Smooth muscle cell (in vitro differentiated cells): ENCODE measurements around the gene SCARB1. TPM values are rescaled to one million over a fixed set of nuclear protein-coding genes. Genes with fewer than 3 reads are reported as not detected.

Experiments
- DNase-seq: peaks from one replicate; lab custom pipeline; 2025; ENCODE audit not compliant: unreplicated experiment; lab: John Stamatoyannopoulos, UW
- H2AFZ ChIP-seq: fragments of 200-600 bp; sonication (generic); 2 replicates; pipeline ENCODE4 v1.6.0; 2016; ENCODE audit warnings: antibody characterized with exemption, low read depth, mild to moderate bottlenecking
- H3F3A ChIP-seq: fragments of 200-600 bp; sonication (generic); 2 replicates; pipeline ENCODE4 v1.6.0; 2017; ENCODE audit warnings: antibody characterized with exemption, low read depth
- H3K27ac ChIP-seq: fragments of 200-600 bp; sonication (generic); 2 replicates; pipeline ENCODE4 v1.5.1; 2016; ENCODE audit warnings: low read depth, mild to moderate bottlenecking
- H3K27me3 ChIP-seq: fragments of 200-600 bp; sonication (generic); 2 replicates; pipeline ENCODE4 v1.6.1; 2016; ENCODE audit warnings: low read depth, mild to moderate bottlenecking
- H3K36me3 ChIP-seq: fragments of 200-600 bp; sonication (generic); 2 replicates; pipeline ENCODE4 v1.5.1; 2016; ENCODE audit warnings: low read depth
- H3K4me1 ChIP-seq: fragments of 200-600 bp; sonication (generic); 2 replicates; pipeline ENCODE4 v1.5.1; 2016; ENCODE audit warnings: low read depth
- H3K4me2 ChIP-seq: fragments of 200-600 bp; sonication (generic); 2 replicates; pipeline ENCODE4 v1.6.0; 2016; ENCODE audit warnings: mild to moderate bottlenecking
- H3K4me3 ChIP-seq: fragments of 200-600 bp; sonication (generic); 2 replicates; pipeline ENCODE4 v1.5.1; 2016; ENCODE audit warnings: mild to moderate bottlenecking
- H3K79me2 ChIP-seq: fragments of 200-600 bp; sonication (generic); 2 replicates; pipeline ENCODE4 v1.6.0; 2016; ENCODE audit warnings: low read depth, mild to moderate bottlenecking
- H3K9ac ChIP-seq: fragments of 200-600 bp; sonication (generic); 2 replicates; pipeline ENCODE4 v1.6.0; 2016; ENCODE audit warnings: low read depth
- H3K9me3 ChIP-seq: fragments of 200-600 bp; sonication (generic); replicated peaks from 2 replicates; pipeline ENCODE4 v1.5.1; 2016; ENCODE audit warnings: low read depth
- H4K20me1 ChIP-seq: fragments of 200-600 bp; sonication (generic); 2 replicates; pipeline ENCODE4 v1.6.0; 2016; ENCODE audit warnings: low read depth
- WGBS: methylation state at CpG from one replicate; pipeline ENCODE4 v1.1.7; 2016; ENCODE audit warnings: low lambda C conversion rate; 5-methylcytosine and 5-hydroxymethylcytosine counted together
- polyA plus RNA-seq: library from polyadenylated mRNA; unstranded; fragments of >200 nt; fragmentation: Nextera tagmentation; extraction: Ambion mirVana; gene quantifications from 2 replicates; pipeline ENCODE4 v1.2.1, GENCODE V29; 2016
- total RNA-seq: library from RNA; depleted of rRNA; stranded (reverse); fragments of >200 nt; gene quantifications from 2 replicates; pipeline ENCODE4 v1.2.3, GENCODE V29; 2014
- TF ChIP-seq, protein P1 (sequence below): fragments of 200-600 bp; sonication (generic); IDR thresholded peaks from 2 replicates; pipeline ENCODE4 v1.5.1; 2017; ENCODE audit warnings: borderline replicate concordance, mild to moderate bottlenecking, antibody characterized with exemption; ENCODE audit not compliant: insufficient read depth, poor library complexity, severe bottlenecking

SCARB1 gene
- total and polyA plus RNA-seq, 2 experiments from 2014 or later: 6.8 to 10.1 TPM

- Histone ChIP-seq H4K20me1 (no peaks in the 10 kb centered on the region), H3K79me2 (no peaks in the 10 kb centered on the region), H3K36me3 (no peaks in the 10 kb centered on the region), H3K9me3 (no peaks in the 10 kb centered on the region), H3F3A (no peaks in the 10 kb centered on the region), H2AFZ (no peak overlapping the region), H3K4me3 (no peak overlapping the region), H3K9ac (no peak overlapping the region), H3K27me3 (no peaks in the 10 kb centered on the region), H3K27ac (no peak overlapping the region), H3K4me1 (no peaks in the 10 kb centered on the region), H3K4me2 (no peak overlapping the region)
- TF ChIP-seq, protein P1, sequence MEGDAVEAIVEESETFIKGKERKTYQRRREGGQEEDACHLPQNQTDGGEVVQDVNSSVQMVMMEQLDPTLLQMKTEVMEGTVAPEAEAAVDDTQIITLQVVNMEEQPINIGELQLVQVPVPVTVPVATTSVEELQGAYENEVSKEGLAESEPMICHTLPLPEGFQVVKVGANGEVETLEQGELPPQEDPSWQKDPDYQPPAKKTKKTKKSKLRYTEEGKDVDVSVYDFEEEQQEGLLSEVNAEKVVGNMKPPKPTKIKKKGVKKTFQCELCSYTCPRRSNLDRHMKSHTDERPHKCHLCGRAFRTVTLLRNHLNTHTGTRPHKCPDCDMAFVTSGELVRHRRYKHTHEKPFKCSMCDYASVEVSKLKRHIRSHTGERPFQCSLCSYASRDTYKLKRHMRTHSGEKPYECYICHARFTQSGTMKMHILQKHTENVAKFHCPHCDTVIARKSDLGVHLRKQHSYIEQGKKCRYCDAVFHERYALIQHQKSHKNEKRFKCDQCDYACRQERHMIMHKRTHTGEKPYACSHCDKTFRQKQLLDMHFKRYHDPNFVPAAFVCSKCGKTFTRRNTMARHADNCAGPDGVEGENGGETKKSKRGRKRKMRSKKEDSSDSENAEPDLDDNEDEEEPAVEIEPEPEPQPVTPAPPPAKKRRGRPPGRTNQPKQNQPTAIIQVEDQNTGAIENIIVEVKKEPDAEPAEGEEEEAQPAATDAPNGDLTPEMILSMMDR: no peak
- DNase-seq: no peak
- 87% methylated on average over 11 of the region's 11 CpGs for WGBS
Measured at GRCh38 chr12:124784871-124785572, 78.6 kb downstream of the SCARB1 start.

GRCh38 chr12:124783087-124783486 is 80.6 kb downstream of the SCARB1 start:
- TF ChIP-seq, protein P1: no peak
- Histone ChIP-seq H2AFZ (no peak overlapping the region), H4K20me1 (no peaks in the 10 kb centered on the region), H3K9ac (no peak overlapping the region), H3K27ac (no peak overlapping the region), H3K79me2 (no peaks in the 10 kb centered on the region), H3K4me3 (no peak overlapping the region), H3K9me3 (no peaks in the 10 kb centered on the region), H3K36me3 (no peaks in the 10 kb centered on the region), H3F3A (no peaks in the 10 kb centered on the region), H3K4me1 (no peaks in the 10 kb centered on the region), H3K4me2 (no peak overlapping the region), H3K27me3 (no peaks in the 10 kb centered on the region)
- no peak for DNase-seq
- WGBS: 96% methylated on average over 5 of the region's 5 CpGs

DNA sequence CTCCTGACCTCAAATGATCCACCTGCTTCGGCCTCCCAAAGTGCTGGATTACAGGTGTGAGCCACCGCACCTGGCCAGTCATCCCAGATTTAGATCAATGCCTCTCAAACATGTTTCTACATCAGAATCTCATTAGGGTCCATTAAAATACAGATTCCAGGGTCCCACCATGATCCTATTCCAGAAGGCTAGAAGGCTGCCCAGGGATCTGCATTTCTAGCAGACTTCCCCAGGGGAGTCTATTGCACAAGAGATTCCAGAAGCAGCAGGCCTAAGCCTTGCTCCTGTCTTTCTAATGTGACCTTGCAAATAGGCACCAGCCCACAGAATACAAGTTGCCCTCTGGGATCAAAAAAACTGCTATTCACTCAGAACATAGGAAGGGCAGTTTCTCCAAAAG is 81.5 kb downstream of the SCARB1 start:
- H3K4me3 ChIP-seq: no peak overlapping the region
- no peak overlapping the region for H3K27ac ChIP-seq
- 100% methylated on average over 2 of the region's 2 CpGs for WGBS
- no peak for DNase-seq
- H3K4me2 ChIP-seq: no peak overlapping the region
- H3K4me1 ChIP-seq: no peaks in the 10 kb centered on the region
- TF ChIP-seq, protein P1: no peak
- no peaks in the 10 kb centered on the region for H3F3A ChIP-seq
- no peaks in the 10 kb centered on the region for H3K9me3 ChIP-seq
- H2AFZ ChIP-seq: no peak overlapping the region
- no peaks in the 10 kb centered on the region for H4K20me1 ChIP-seq
- no peak overlapping the region for H3K9ac ChIP-seq
- H3K27me3 ChIP-seq: no peaks in the 10 kb centered on the region
- no peaks in the 10 kb centered on the region for H3K79me2 ChIP-seq
- H3K36me3 ChIP-seq: no peaks in the 10 kb centered on the region
